ENCODE results near the gene CTF1. TPM values are rescaled to one million over a fixed set of nuclear protein-coding genes. Genes with fewer than 3 reads are reported as not detected.

The CTF1 gene
- total RNA-seq, 4 donors from 2014 or later = 2.2 to 5.9 (median 3.1) TPM

GRCh38 chr16:30942426-30942806 is 46.0 kb downstream of the CTF1 start:
- Histone ChIP-seq H3K27ac (no peak overlapping the region), H3K36me3 (peaks cover 0 to 70% (median 0%) of the 10 kb centered on the region in 3 donors)
- 71 to 89% methylated on average over 4 of the region's 4 CpGs for WGBS, 2 donors

GRCh38 chr16:30944352-30944751 is 47.9 kb downstream of the CTF1 start:
- no peak overlapping the region for H3K27ac ChIP-seq
- H3K9me3 ChIP-seq = no peaks in the 10 kb centered on the region
- no peaks in the 10 kb centered on the region for H3K27me3 ChIP-seq
- TF ChIP-seq POLR2A (IDR thresholded peaks at IDR 0.05) (no peak), CTCF (IDR thresholded peaks at IDR 0.05) (no peak), EP300 (IDR thresholded peaks at IDR 0.05) (no peak)
- no peak for DNase-seq (ENCODE audit: low spot score in 2 of 2)
- H3K4me3 ChIP-seq = no peak overlapping the region
- H3K36me3 ChIP-seq = peaks cover 0 to 66% (median 0%) of the 10 kb centered on the region in 3 donors
- H3K4me1 ChIP-seq = peaks cover 0 to 20% (median 4%) of the 10 kb centered on the region in 4 donors

More at GRCh38 chr16:30942426-30942806, 46.0 kb downstream of the CTF1 start:
- no peak for DNase-seq (ENCODE audit: low spot score in 2 of 2)
- no peaks in the 10 kb centered on the region for H3K27me3 ChIP-seq
- H3K4me3 ChIP-seq = no peak overlapping the region
- peaks cover 0 to 14% (median 4%) of the 10 kb centered on the region in 4 donors for H3K4me1 ChIP-seq
- TF ChIP-seq POLR2A (IDR thresholded peaks at IDR 0.05) (no peak), EP300 (IDR thresholded peaks at IDR 0.05) (no peak), CTCF (IDR thresholded peaks at IDR 0.05) (no peak)
- H3K9me3 ChIP-seq = no peaks in the 10 kb centered on the region

GRCh38 chr16:30946671-30947540 is 50.5 kb downstream of the CTF1 start:
- 84 to 86% methylated on average over 37 of the region's 38 CpGs for WGBS, 2 donors
- Histone ChIP-seq H3K36me3 (peaks cover 0 to 46% (median 0%) of the 10 kb centered on the region in 3 donors), H3K9me3 (no peaks in the 10 kb centered on the region), H3K4me1 (peaks cover 0 to 37% (median 18%) of the 10 kb centered on the region in 4 donors), H3K4me3 (no peak overlapping the region), H3K27ac (no peak overlapping the region), H3K27me3 (no peaks in the 10 kb centered on the region)
- TF ChIP-seq EP300 (IDR thresholded peaks at IDR 0.05) = no peak
- TF ChIP-seq CTCF (IDR thresholded peaks at IDR 0.05) = no peak
- no peak for TF ChIP-seq POLR2A (IDR thresholded peaks at IDR 0.05)
- DNase-seq (ENCODE audit: low spot score in 2 of 2) = no peak

GRCh38 chr16:30947541-30947858 is 51.1 kb downstream of the CTF1 start:
- H3K4me3 ChIP-seq = peak overlapping the region in 2 of 4 donors; percentile 78 to 79
- DNase-seq (ENCODE audit: low spot score in 2 of 2) = no peak
- H3K36me3 ChIP-seq = peaks cover 0 to 43% (median 0%) of the 10 kb centered on the region in 3 donors
- no peaks in the 10 kb centered on the region for H3K27me3 ChIP-seq
- H3K9me3 ChIP-seq = no peaks in the 10 kb centered on the region
- 57 to 67% methylated on average over 3 of the region's 3 CpGs for WGBS, 2 donors
- peak overlapping the region; percentile 89 to 97 (median 95) for H3K27ac ChIP-seq
- TF ChIP-seq POLR2A (IDR thresholded peaks at IDR 0.05) = no peak
- no peak for TF ChIP-seq EP300 (IDR thresholded peaks at IDR 0.05)
- TF ChIP-seq CTCF (IDR thresholded peaks at IDR 0.05) = no peak
- H3K4me1 ChIP-seq = peaks cover 0 to 37% (median 15%) of the 10 kb centered on the region in 4 donors

Measured in tibial nerve (tissue), 4 donors.